HG02623 (cell line): ENCODE data around the gene OLA1.
A peak's percentile ranks its signal among the peaks of the same experiment; 100 is the strongest.

ENCODE experiments used
- ATAC-seq: cut with Tn5 transposase; IDR thresholded peaks from one replicate; pipeline ENCODE4 v1.9.1; 2021; ENCODE audit warnings: moderate library complexity; ENCODE audit not compliant: unreplicated experiment

Gene OLA1

GRCh38 chr2:174224665-174225288, 23.6 kb downstream of the OLA1 start:
- no peak for ATAC-seq

GRCh38 chr2:174224125-174224524, 24.2 kb downstream of the OLA1 start:
- no peak for ATAC-seq

- ATAC-seq = no peak
Measured at GRCh38 chr2:174223388-174223787, 24.9 kb downstream of the OLA1 start.

- no peak for ATAC-seq
Measured at GRCh38 chr2:174222154-174222553, 26.2 kb downstream of the OLA1 start.

GRCh38 chr2:174219321-174219720, 29.0 kb downstream of the OLA1 start:
- no peak for ATAC-seq

- no peak for ATAC-seq
Measured at GRCh38 chr2:174218773-174219172, 29.6 kb downstream of the OLA1 start.

GRCh38 chr2:174217869-174218268, 30.5 kb downstream of the OLA1 start:
- no peak for ATAC-seq

GRCh38 chr2:174211954-174212353, 36.4 kb downstream of the OLA1 start:
- ATAC-seq = no peak

GRCh38 chr2:174210862-174211261, 37.5 kb downstream of the OLA1 start:
- ATAC-seq = no peak

GRCh38 chr2:174209325-174209724, 39.0 kb downstream of the OLA1 start:
- no peak for ATAC-seq

GRCh38 chr2:174208026-174208425, 40.3 kb downstream of the OLA1 start:
- no peak for ATAC-seq

GRCh38 chr2:174205562-174205961, 42.8 kb downstream of the OLA1 start:
- ATAC-seq = no peak

GRCh38 chr2:174202188-174202587, 46.1 kb downstream of the OLA1 start:
- ATAC-seq = no peak

- no peak for ATAC-seq
Measured at GRCh38 chr2:174198846-174199564, 49.3 kb downstream of the OLA1 start.

- ATAC-seq = no peak
Measured at GRCh38 chr2:174195253-174195652, 53.1 kb downstream of the OLA1 start.

- ATAC-seq = no peak
Measured at GRCh38 chr2:174193737-174194136, 54.6 kb downstream of the OLA1 start.

GRCh38 chr2:174192664-174193063, 55.7 kb downstream of the OLA1 start:
- ATAC-seq = no peak

- ATAC-seq = no peak
Measured at GRCh38 chr2:174191342-174192074, 56.8 kb downstream of the OLA1 start.

- peak; percentile 53 for ATAC-seq
Measured at GRCh38 chr2:174184915-174185314, 63.4 kb downstream of the OLA1 start.

- no peak for ATAC-seq
Measured at GRCh38 chr2:174184504-174184903, 63.8 kb downstream of the OLA1 start.

GRCh38 chr2:174183076-174183475, 65.3 kb downstream of the OLA1 start:
- no peak for ATAC-seq

GRCh38 chr2:174181368-174181767, 67.0 kb downstream of the OLA1 start:
- no peak for ATAC-seq
